ENCODE data around the gene HS3ST5.
"Not testable (repeated sequence)": the region's sequence is repeated elsewhere in the genome, so short reads cannot be mapped to it uniquely, and the experiment has no call there.

Gene HS3ST5

DNA sequence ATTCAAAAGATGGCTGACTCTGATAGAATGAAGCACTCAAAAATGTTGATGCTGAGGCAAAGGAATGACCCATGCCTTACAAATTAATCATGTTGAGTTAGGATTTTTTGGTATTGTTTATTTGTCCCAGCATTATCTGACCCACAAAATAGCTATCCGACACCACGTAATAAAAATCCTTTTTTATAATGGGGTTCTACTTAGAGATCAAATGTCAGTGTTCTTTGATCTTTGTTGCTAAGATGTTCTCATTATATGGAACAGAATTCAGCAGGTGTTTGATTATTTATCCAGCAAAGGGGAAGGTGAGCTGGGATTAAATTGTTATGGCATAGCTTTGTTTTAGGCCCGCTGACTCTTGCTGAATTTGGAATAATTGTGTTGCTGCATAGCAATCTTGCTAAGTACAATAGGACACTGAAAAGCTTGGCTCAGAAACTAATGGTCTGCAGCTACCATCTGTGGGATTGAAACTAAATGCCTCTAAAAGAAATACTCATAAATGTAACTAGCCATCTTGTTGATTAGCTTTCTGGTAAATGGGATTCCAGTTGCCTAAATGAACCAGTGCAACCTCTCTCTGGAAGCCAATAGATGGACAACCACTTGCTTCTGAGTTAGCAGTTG lies 191.6 kb downstream of the HS3ST5 start:
- no peak for DNase-seq (ENCODE audit: low spot score)

DNA sequence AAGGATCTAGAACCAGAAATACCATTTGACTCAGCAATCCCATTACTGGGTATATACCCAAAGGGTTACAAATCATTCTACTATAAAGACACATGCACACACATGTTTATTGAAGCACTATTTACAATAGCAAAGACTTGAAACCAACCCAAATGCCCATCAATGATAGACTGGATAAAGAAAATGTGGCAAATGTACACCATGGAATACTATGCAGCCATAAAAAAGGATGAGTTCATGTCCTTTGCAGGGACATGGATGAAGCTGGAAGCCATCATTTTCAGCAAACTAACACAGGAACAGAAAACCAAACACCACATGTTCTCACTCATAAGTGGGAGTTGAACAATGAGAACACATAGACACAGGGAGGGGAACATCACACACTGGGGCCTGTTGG lies 193.6 kb downstream of the HS3ST5 start:
- DNase-seq (ENCODE audit: low spot score), result not testable (repeated sequence)

- DNase-seq (ENCODE audit: low spot score), result no peak
Measured at GRCh38 chr6:114144887-114145851, 197.7 kb downstream of the HS3ST5 start.

GRCh38 chr6:114142258-114142657 lies 200.6 kb downstream of the HS3ST5 start:
- DNase-seq (ENCODE audit: low spot score), result no peak

DNA sequence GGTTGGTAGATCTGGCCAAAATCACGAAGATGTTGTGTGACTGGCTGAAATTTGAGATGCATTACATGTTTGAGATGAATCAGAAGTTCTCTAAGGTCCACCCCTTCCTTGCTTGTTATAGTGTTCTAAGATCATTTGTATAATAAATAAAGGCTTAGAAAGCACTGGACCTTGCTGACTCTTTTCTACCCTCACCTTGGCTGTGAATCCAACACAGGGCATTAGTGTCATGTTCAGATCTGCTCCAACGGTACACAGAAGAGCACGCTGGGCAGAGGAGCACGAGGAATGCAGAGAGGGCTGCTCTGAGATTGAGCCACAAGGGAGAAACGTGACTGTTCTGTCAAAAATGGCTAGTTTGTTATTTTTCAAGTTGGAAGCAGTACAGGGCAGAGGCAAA lies 202.4 kb downstream of the HS3ST5 start:
- DNase-seq (ENCODE audit: low spot score), result no peak

DNA sequence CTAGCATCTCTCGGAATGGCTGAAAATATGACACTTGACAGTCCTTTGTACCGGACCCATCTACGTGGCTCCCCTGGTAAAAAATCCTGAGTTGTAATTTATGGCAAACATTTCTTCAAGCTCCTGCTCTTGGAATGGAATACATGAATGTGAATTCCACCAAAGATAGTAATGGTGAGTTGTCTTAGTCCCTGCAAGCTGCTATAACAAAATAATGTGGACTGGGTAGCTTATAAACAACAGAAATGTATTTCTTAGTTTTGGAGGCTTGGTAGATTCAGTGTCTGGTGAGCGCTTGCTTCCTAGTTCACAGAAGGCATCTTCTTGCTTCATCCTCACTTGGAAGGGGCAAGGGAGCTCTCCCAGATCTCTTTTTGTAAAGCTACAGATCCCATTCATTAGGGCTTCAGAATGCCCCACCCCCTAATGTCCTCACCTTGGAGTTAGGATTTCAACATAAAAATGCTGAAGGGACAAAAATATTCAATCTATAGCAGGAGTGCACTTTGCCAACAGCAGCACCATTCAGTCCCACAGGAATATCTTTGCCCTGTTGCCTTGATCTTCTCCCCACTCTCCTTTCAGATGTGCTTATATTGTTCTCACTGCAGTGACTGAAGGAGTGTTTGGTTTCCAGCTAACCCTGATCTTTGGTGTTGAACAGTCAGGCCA lies 204.1 kb downstream of the HS3ST5 start:
- no peak for DNase-seq (ENCODE audit: low spot score)

DNA sequence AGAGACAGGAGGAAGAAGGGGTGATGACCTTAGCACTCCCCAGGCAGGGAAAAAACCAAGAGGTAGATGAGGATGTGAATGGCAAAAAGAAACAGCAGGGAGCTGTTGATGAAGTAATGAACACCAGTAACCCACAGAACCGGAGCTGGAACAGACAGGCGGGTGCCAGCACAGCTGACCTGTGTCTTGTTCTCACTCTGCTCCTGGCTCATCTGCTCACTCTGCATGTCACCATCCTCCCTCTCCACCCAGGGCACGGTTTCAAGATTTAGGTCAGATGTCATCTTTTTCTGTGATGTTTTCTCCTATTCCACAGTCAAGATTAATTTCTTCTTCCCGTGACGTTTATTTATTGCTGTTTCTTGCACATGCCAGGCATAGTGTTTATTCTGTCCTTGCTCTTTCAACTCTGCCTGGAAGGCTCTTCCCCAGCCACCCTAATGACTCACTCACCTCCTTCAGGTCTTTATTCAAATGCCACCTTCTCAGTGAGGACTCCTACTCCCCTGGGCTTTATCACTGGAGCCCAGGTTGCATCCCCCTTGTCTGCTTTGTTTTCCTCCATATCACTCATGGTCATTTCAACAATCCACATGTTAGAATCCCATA lies 207.4 kb downstream of the HS3ST5 start:
- DNase-seq (ENCODE audit: low spot score), result no peak

GRCh38 chr6:114133816-114134215 lies 209.0 kb downstream of the HS3ST5 start:
- no peak for DNase-seq (ENCODE audit: low spot score)

DNA sequence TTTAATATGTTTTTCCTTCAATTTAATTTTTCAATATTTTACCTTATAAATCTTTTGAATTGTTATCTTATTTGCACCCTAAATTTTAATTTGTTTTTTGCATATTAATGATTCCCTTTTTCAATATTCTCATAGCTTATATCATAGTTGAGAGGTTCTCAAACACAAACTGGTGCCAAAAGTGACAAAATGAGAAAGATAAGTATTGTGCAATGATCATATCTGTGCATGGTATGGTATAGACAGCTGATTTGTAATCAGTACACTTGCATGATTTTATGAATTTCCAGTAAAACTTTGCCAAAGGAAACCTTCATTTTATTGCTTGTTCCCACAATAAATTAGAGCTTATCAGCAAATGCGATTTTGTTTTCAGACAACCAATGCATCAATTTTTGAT lies 210.9 kb downstream of the HS3ST5 start:
- DNase-seq (ENCODE audit: low spot score), result no peak

- DNase-seq (ENCODE audit: low spot score), result no peak
Measured at GRCh38 chr6:114125576-114125975, 217.2 kb downstream of the HS3ST5 start.

GRCh38 chr6:114121913-114122662 lies 220.7 kb downstream of the HS3ST5 start:
- DNase-seq (ENCODE audit: low spot score), result peak; percentile 20

GRCh38 chr6:114119056-114119455 lies 223.8 kb downstream of the HS3ST5 start:
- DNase-seq (ENCODE audit: low spot score), result no peak

GRCh38 chr6:114115652-114116051 lies 227.2 kb downstream of the HS3ST5 start:
- DNase-seq (ENCODE audit: low spot score), result no peak

DNA sequence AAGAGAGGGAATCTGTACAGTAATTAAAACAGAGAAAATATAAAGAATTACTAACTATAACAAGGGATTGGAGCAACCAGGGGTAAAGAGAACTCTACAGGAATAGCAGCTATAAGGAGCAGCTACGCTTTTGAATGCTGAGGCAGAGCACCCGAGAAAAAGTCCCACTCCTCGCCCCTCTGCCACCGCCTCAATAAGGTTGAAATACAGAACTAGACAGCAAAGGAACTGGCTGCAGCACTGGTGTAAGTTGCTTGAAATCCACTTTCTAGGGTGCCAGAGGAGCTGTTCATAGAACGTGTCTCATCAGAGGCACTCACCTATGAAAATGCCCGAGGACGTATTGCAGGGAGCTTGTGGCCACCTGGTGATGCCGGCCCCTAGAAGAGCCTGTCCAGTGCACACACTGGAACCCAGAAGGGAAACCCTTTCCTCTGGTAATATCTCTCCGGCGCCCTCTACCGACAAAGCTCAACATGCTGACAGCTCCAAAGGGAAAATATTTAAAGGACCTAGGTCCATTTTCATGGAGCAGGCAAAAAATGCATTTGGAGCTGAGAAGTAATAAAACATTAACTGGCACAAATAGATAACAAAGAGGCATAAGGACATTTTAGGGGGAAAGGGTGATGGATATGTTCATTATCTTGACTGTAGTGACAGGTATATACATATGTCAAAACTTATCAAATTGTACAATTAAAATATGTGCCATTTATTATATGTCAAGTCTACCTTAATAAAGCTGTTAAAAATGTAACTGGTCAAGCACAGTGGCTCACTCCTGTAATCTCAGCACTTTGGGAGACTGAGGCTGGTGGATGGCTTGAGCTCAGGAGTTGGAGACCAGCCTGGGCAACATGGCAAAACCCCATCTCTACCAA lies 234.5 kb downstream of the HS3ST5 start:
- DNase-seq (ENCODE audit: low spot score), result peak; percentile 81

GRCh38 chr6:114106020-114106419 lies 236.8 kb downstream of the HS3ST5 start:
- no peak for DNase-seq (ENCODE audit: low spot score)

DNA sequence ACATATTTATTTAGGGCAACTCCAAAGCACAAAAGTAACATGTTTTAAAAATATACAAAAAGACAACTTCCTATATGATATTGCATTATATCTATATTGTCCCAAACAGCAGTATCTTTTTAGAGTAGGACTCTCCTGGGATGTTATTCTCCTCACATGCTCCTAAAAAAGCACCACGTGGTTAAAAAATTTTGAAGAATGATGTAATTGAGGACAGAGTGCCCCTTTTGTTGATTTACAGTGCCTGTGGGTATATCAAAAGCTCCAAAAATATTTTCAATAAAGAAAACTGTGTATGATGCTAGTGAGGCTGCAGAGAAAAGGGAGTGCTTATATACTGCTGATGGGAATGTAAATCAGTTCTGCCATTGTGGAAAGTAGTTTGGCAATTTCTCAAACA lies 241.6 kb downstream of the HS3ST5 start:
- no peak for DNase-seq (ENCODE audit: low spot score)

- DNase-seq (ENCODE audit: low spot score), result no peak
Measured at GRCh38 chr6:114100215-114100994, 242.4 kb downstream of the HS3ST5 start.

DNA sequence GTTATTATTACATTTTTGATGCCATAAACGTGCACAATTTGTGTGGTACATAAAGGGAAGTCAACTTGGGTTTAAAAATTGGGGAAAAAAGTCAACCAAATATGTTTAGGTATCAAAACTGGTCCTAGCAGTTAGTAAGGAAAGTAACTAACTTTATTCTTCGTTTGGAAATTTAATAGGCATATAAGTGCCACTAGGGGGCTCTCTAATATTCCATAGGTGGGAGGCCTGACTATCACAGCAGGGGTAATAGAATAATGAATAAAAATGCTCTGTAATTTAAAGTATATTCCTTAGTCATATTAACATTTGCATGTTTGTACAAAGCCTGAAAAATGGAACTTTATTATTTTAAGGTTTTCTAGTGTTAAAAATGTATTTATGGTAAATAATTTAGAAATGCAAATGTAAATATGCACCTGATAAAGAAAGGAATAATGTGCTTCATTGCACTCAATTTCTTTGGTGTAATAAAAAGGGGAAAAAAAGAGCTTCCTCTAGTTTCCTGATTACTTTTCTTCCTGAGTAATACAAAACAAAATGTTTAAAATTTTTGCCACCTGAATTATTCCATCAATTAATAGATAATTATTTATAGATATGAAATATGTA lies 246.2 kb downstream of the HS3ST5 start:
- DNase-seq (ENCODE audit: low spot score), result peak; percentile 44

GRCh38 chr6:114092943-114093342 lies 249.9 kb downstream of the HS3ST5 start:
- no peak for DNase-seq (ENCODE audit: low spot score)
